SU-DHL-6 (cell line): ENCODE data around the gene SUMF1.

Experiments
- H2AFZ ChIP-seq: fragments of 200-600 bp; sonication (generic); 2 replicates; pipeline ENCODE4 v1.6.1; 2014; ENCODE audit warnings: low read depth, mild to moderate bottlenecking, moderate library complexity, mixed read lengths, antibody characterized with exemption, low read length; ENCODE audit not compliant: severe bottlenecking
- H3F3A ChIP-seq: fragments of 200-600 bp; shearing (Covaris generic); 2 replicates; pipeline ENCODE4 v1.6.0; 2016; ENCODE audit warnings: antibody characterized with exemption, mild to moderate bottlenecking; ENCODE audit not compliant: insufficient read depth
- H3K27ac ChIP-seq: fragments of 200-600 bp; sonication (generic); 2 replicates; pipeline ENCODE4 v1.5.1; 2016; ENCODE audit warnings: low read depth, mild to moderate bottlenecking, low read length, moderate library complexity, mixed read lengths
- H3K27me3 ChIP-seq: fragments of 200-600 bp; sonication (generic), shearing (Covaris generic); 2 replicates; pipeline ENCODE4 v1.6.0; 2014; ENCODE audit warnings: mild to moderate bottlenecking, low read length
- H3K36me3 ChIP-seq: fragments of 200-600 bp; sonication (generic); 2 replicates; pipeline ENCODE4 v1.6.1; 2014; ENCODE audit warnings: mild to moderate bottlenecking, low read length, mixed read lengths
- H3K4me2 ChIP-seq: fragments of 300-600, 200-600 bp; shearing (Covaris generic), sonication (generic); 2 replicates; pipeline ENCODE4 v1.6.0; 2014; ENCODE audit warnings: low read length, low read depth, mild to moderate bottlenecking; ENCODE audit not compliant: poor library complexity, severe bottlenecking
- H3K4me3 ChIP-seq: fragments of 200-600 bp; sonication (generic); 2 replicates; pipeline ENCODE4 v1.5.1; 2014; ENCODE audit warnings: antibody characterized with exemption, low read length, mild to moderate bottlenecking, mixed read lengths; ENCODE audit not compliant: insufficient read depth, poor library complexity, severe bottlenecking
- H3K79me2 ChIP-seq: fragments of 200-600 bp; sonication (generic); 2 replicates; pipeline ENCODE4 v1.6.1; 2014; ENCODE audit warnings: mild to moderate bottlenecking, low read length, moderate library complexity; ENCODE audit not compliant: insufficient read depth
- H3K9ac ChIP-seq: fragments of 200-600 bp; sonication (generic); 2 replicates; pipeline ENCODE4 v1.7.0; 2014; ENCODE audit warnings: mild to moderate bottlenecking, low read length
- H3K9me2 ChIP-seq: fragments of 200-600 bp; sonication (generic); replicated peaks from 2 replicates; pipeline ENCODE4 v1.6.1; 2014; ENCODE audit warnings: low read length; ENCODE audit not compliant: insufficient read depth
- H3K9me3 ChIP-seq: fragments of 200-600 bp; sonication (generic); 2 replicates; pipeline ENCODE4 v1.6.1; 2014; ENCODE audit warnings: low read length, mixed read lengths; ENCODE audit not compliant: insufficient read depth
- H4K20me1 ChIP-seq: fragments of 200-600 bp; sonication (generic); 2 replicates; pipeline ENCODE4 v1.6.1; 2014; ENCODE audit warnings: low read depth, mild to moderate bottlenecking, antibody characterized with exemption, low read length, moderate library complexity, mixed read lengths
- EZH2phosphoT487 ChIP-seq: fragments of 200-600 bp; sonication (generic), shearing (Covaris generic); conservative IDR thresholded peaks from 2 replicates; pipeline ENCODE4 v1.6.1; 2018; ENCODE audit warnings: mild to moderate bottlenecking, antibody characterized with exemption, low read length, moderate library complexity, mixed read lengths
- TF ChIP-seq, protein P1 (sequence below): fragments of 200-600 bp; sonication (generic); IDR thresholded peaks from one replicate; pipeline ENCODE4 v1.5.1; 2017; ENCODE audit warnings: antibody characterized with exemption, mild to moderate bottlenecking, low read length, moderate library complexity; ENCODE audit not compliant: insufficient read depth, poor library complexity, severe bottlenecking

Gene SUMF1

DNA sequence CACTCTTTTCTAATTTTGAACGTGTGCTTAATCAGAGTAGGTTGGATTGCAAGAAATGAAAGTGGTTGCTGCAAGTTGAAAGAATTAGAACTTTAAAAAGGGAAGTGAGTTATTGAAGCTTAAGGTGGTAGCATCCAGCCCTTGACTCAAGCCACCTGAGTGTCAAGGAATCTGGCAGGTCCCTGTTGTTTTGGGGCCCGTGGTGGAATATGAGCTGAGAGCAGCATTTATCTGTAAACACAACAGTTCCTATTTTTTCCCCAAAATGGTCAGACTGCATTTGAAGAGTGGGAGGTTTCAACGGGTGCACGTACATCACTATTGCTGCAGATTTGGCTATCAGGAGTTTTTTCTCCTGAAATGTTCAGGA, 27.8 kb upstream of the SUMF1 start:
- Histone ChIP-seq H3K4me3 (peak overlapping the region; percentile 72), H3K9me2 (no peaks in the 10 kb centered on the region), H3K79me2 (no peaks in the 10 kb centered on the region), H4K20me1 (no peaks in the 10 kb centered on the region), H2AFZ (peak overlapping the region; percentile 98), H3K9ac (peak overlapping the region; percentile 69; the same call in 1 of the 2 replicates), H3K27me3 (no peaks in the 10 kb centered on the region), H3K4me2 (peak overlapping the region; percentile 99), H3K9me3 (no peaks in the 10 kb centered on the region), H3K27ac (no peak overlapping the region), H3K36me3 (no peaks in the 10 kb centered on the region), H3F3A (peaks cover 13% of the 10 kb centered on the region)
- TF ChIP-seq, protein P1, sequence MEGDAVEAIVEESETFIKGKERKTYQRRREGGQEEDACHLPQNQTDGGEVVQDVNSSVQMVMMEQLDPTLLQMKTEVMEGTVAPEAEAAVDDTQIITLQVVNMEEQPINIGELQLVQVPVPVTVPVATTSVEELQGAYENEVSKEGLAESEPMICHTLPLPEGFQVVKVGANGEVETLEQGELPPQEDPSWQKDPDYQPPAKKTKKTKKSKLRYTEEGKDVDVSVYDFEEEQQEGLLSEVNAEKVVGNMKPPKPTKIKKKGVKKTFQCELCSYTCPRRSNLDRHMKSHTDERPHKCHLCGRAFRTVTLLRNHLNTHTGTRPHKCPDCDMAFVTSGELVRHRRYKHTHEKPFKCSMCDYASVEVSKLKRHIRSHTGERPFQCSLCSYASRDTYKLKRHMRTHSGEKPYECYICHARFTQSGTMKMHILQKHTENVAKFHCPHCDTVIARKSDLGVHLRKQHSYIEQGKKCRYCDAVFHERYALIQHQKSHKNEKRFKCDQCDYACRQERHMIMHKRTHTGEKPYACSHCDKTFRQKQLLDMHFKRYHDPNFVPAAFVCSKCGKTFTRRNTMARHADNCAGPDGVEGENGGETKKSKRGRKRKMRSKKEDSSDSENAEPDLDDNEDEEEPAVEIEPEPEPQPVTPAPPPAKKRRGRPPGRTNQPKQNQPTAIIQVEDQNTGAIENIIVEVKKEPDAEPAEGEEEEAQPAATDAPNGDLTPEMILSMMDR = no peak
- no peak for TF ChIP-seq EZH2phosphoT487

DNA sequence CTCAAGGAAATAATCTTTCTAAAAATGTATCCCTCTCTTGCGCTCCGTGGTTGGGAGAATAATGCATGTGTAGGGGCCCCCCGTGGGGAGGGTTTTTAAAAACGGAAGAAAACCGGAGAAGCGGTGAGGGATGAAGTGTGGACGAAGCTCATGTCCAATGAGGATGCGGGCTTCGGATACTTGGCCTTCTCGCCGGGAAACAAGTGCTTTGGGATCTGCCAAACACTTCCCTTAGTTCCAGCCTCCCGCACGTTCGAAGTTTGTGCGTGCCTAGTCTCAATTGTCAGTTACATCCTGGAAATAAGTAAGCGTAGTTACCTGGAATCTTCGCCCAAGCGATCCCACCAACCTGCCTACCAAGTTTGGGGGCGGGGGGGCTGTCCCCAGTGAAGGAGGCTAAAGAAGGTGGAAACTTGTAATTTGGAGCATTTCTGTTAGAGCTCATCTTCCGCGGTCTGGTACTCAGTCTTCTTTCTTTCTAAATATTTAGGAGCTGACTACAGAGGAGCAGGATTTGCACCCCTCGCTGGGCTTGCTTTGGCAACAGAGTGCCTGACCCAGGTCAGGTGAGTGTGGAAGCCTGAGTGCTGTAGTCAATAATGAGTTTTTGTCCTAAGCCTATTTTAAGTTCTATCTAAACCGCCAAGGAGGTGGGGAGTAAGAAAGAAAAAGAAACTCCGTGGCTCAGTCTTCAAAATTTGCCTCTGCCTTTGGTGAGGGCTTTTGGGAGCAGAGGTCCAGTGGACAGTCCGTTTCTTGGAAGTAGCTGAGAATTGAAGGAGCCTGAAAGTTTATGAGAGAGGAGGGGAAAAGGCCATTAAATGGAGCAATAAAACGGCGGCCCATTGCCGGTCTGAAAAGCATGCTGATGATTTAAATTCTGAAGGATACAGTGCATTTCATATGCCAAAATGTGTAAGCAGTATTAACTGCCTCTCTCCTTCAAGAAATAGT, 27.1 kb upstream of the SUMF1 start:
- H3K9me3 ChIP-seq = no peaks in the 10 kb centered on the region
- peak overlapping the region; percentile 72 for H3K4me3 ChIP-seq
- no peak overlapping the region for H3K27ac ChIP-seq
- peaks cover 13% of the 10 kb centered on the region for H3F3A ChIP-seq
- peak overlapping the region; percentile 99 for H3K4me2 ChIP-seq
- peak overlapping the region; percentile 98 for H2AFZ ChIP-seq
- TF ChIP-seq, protein P1 = no peak
- TF ChIP-seq EZH2phosphoT487 = no peak
- H3K79me2 ChIP-seq = no peaks in the 10 kb centered on the region
- no peaks in the 10 kb centered on the region for H3K27me3 ChIP-seq
- H4K20me1 ChIP-seq = no peaks in the 10 kb centered on the region
- no peaks in the 10 kb centered on the region for H3K9me2 ChIP-seq
- H3K36me3 ChIP-seq = no peaks in the 10 kb centered on the region
- H3K9ac ChIP-seq = peak overlapping the region; percentile 69

DNA sequence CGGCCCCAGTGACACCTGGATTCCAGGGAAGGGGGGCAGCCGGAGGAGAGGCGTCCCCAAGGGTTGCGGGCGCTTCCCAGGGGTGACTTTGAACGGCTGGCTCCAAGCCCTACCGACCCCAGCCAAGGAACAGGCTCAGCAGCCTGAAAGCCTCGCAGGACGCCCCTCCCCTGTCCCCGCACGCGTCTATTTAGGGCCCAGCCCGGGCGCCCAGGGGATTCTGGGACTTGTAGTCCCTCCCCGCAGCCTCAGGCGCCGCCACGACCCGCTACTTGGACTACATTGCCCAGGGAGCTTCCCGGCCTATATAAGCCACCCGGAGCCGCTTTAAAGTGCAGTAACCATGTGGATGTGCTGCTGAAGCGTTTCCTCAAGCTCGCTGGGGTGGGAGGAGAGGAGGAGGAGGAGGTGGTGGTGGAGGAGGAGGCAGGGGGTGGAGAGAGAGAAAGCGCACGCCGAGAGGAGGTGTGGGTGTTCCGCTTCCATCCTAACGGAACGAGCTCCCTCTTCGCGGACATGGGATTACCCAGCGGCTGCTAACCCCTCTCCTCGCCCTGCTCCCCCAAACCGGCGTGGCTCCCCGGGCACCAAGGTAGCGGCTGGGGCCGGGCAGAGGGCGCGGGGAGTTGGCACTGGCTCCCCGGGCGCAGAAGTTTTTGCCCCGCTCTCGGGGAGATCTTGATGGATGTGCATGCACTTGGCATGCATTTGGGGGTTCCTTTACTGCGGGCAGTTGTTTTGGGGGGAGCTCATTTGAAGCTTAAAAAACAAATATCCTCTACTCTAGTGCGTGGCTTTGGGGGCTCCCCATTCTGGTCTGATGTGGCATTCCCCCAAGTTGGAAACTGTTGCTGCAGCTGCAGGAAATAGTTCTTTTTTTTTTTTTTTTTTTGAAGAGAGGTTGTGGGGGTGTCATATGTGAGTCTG, 26.2 kb upstream of the SUMF1 start, which contains the start of gene ITPR1:
Gene ITPR1 (plus strand): TSS at position 335 of the 927 bp plus-strand sequence. CDS start 23,144 bp downstream, outside the sequence.
- no peak within 1 kb of the TSS for H3K27ac ChIP-seq
- H3K27me3 ChIP-seq = no peaks in the 10 kb centered on the region
- peaks cover 13% of the 10 kb centered on the region for H3F3A ChIP-seq
- H3K9me2 ChIP-seq = no peaks in the 10 kb centered on the region
- H3K36me3 ChIP-seq = no peaks in the 10 kb centered on the region
- H2AFZ ChIP-seq = peak within 1 kb of the TSS; percentile 98
- peak within 1 kb of the TSS; percentile 99 for H3K4me2 ChIP-seq
- peak within 1 kb of the TSS; percentile 72 for H3K4me3 ChIP-seq
- TF ChIP-seq EZH2phosphoT487 = no peak
- TF ChIP-seq, protein P1 = no peak
- peak within 1 kb of the TSS; percentile 69 for H3K9ac ChIP-seq
- H3K79me2 ChIP-seq = no peaks in the 10 kb centered on the region
- no peaks in the 10 kb centered on the region for H3K9me3 ChIP-seq
- H4K20me1 ChIP-seq = no peaks in the 10 kb centered on the region
